WTC11 (cell line): Measurements from ENCODE around the gene CYP3A5. TPM values are rescaled to one million over a fixed set of nuclear protein-coding genes. Genes with fewer than 3 reads are reported as not detected.

Experiments
- ATAC-seq: fragments of 200-7000 bp; cut with Tn5 transposase; 2 replicates; pipeline ENCODE4 v1.10.0; 2021; ENCODE audit warnings: mild to moderate bottlenecking, moderate library complexity
- CTCF ChIA-PET: fragments of 300-600 bp; sonication (Branson Sonifier 250); formaldehyde crosslinking; loops from one replicate; lab custom pipeline; 2021; ENCODE audit warnings: antibody characterized with exemption; lab: Charles Lee
- POLR2A ChIA-PET: fragments of 350-600 bp; sonication (Branson Sonifier 250); formaldehyde crosslinking; loops from one replicate; lab custom pipeline; 2021; ENCODE audit warnings: antibody characterized with exemption; lab: Charles Lee
- DNase-seq: peaks from one replicate; pipeline ENCODE4 v3.0.0; 2021; ENCODE audit warnings: low spot score
- H3K27ac Mint-ChIP-seq: 2 replicates; pipeline ENCODE4 v1.8.0; 2021; ENCODE audit warnings: mixed read lengths
- H3K27me3 Mint-ChIP-seq: 2 replicates; pipeline ENCODE4 v1.8.0; 2021; ENCODE audit warnings: low read depth, mild to moderate bottlenecking, moderate library complexity, mixed read lengths
- H3K36me3 Mint-ChIP-seq: 2 replicates; pipeline ENCODE4 v1.8.0; 2021; ENCODE audit warnings: mixed read lengths
- H3K4me1 Mint-ChIP-seq: 2 replicates; pipeline ENCODE4 v1.8.0; 2022; ENCODE audit warnings: mixed read lengths
- H3K4me3 Mint-ChIP-seq: 2 replicates; pipeline ENCODE4 v1.8.0; 2021; ENCODE audit warnings: mild to moderate bottlenecking, moderate library complexity, mixed read lengths
- H3K9me3 Mint-ChIP-seq: 2 replicates; pipeline ENCODE4 v1.8.0; 2021; ENCODE audit warnings: mixed read lengths
- AR ChIP-seq: fragments of 250-450 bp; sonication (Bioruptor Pico); IDR thresholded peaks from 2 replicates; pipeline ENCODE4 v1.9.0; 2021; ENCODE audit warnings: mild to moderate bottlenecking
- ELF4 ChIP-seq: sonication (generic); formaldehyde crosslinking; IDR thresholded peaks from 2 replicates; pipeline ENCODE4 v1.8.1; 2022; ENCODE audit warnings: low read depth, mild to moderate bottlenecking, moderate library complexity, missing genetic modification reagents
- EMX1 ChIP-seq: fragments of 250-450 bp; sonication (Bioruptor Pico); IDR thresholded peaks from 2 replicates; pipeline ENCODE4 v1.8.0; 2021; ENCODE audit warnings: mild to moderate bottlenecking
- HMGXB4 ChIP-seq: sonication (generic); formaldehyde crosslinking; IDR thresholded peaks from 2 replicates; pipeline ENCODE4 v1.8.1; 2023; ENCODE audit warnings: mild to moderate bottlenecking, moderate library complexity, missing genetic modification reagents
- JAZF1 ChIP-seq: fragments of 250-450 bp; sonication (Bioruptor Pico); IDR thresholded peaks from 2 replicates; pipeline ENCODE4 v1.9.0; 2021; ENCODE audit warnings: moderate library complexity, mild to moderate bottlenecking, inconsistent platforms
- JUN ChIP-seq: sonication (generic); formaldehyde crosslinking; IDR thresholded peaks from 2 replicates; pipeline ENCODE4 v1.8.0; 2023; ENCODE audit warnings: mild to moderate bottlenecking, missing genetic modification reagents
- KAT7 ChIP-seq: sonication (generic); formaldehyde crosslinking; IDR thresholded peaks from 2 replicates; pipeline ENCODE4 v1.8.1; 2023; ENCODE audit warnings: missing genetic modification reagents, mild to moderate bottlenecking, borderline replicate concordance
- MYBL2 ChIP-seq: sonication (generic); formaldehyde crosslinking; IDR thresholded peaks from 2 replicates; pipeline ENCODE4 v1.8.1; 2023; ENCODE audit warnings: mild to moderate bottlenecking, moderate library complexity, missing genetic modification reagents
- NR1H2 ChIP-seq: sonication (generic); formaldehyde crosslinking; IDR thresholded peaks from 2 replicates; pipeline ENCODE4 v1.9.0; 2021; ENCODE audit warnings: mild to moderate bottlenecking, moderate library complexity, missing genetic modification reagents
- RELA ChIP-seq: sonication (generic); formaldehyde crosslinking; IDR thresholded peaks from 2 replicates; pipeline ENCODE4 v1.8.1; 2022; ENCODE audit warnings: missing genetic modification reagents, mild to moderate bottlenecking, borderline replicate concordance
- SMAD4 ChIP-seq: sonication (generic); formaldehyde crosslinking; IDR thresholded peaks from 2 replicates; pipeline ENCODE4 v1.8.0; 2022; ENCODE audit warnings: mild to moderate bottlenecking, missing genetic modification reagents
- SOX15 ChIP-seq: fragments of 250-450 bp; sonication (Bioruptor Pico); IDR thresholded peaks from 2 replicates; pipeline ENCODE4 v1.9.0; 2021; ENCODE audit warnings: mild to moderate bottlenecking
- SP1 ChIP-seq: sonication (generic); formaldehyde crosslinking; conservative IDR thresholded peaks from 2 replicates; pipeline ENCODE4 v1.8.1; 2022; ENCODE audit warnings: missing genetic modification reagents
- TEAD4 ChIP-seq: sonication (generic); formaldehyde crosslinking; IDR thresholded peaks from 2 replicates; pipeline ENCODE4 v1.8.0; 2022; ENCODE audit warnings: mild to moderate bottlenecking, missing genetic modification reagents
- ZBTB43 ChIP-seq: sonication (generic); formaldehyde crosslinking; IDR thresholded peaks from 2 replicates; pipeline ENCODE4 v1.8.1; 2023; ENCODE audit warnings: mild to moderate bottlenecking, missing genetic modification reagents
- ZNF416 ChIP-seq: fragments of 250-450 bp; sonication (Bioruptor Pico); IDR thresholded peaks from 2 replicates; pipeline ENCODE4 v1.9.0; 2021; ENCODE audit warnings: mild to moderate bottlenecking, inconsistent platforms
- ZNF423 ChIP-seq: fragments of 250-450 bp; sonication (Bioruptor Pico); IDR thresholded peaks from 2 replicates; pipeline ENCODE4 v2.1.2; 2022; ENCODE audit warnings: mild to moderate bottlenecking, moderate library complexity
- total RNA-seq: library from RNA; stranded (reverse); gene quantifications from 3 replicates; pipeline ENCODE4 v1.2.3, GENCODE V29; 2021
- TF ChIP-seq, protein P1 (sequence below): sonication (generic); formaldehyde crosslinking; IDR thresholded peaks from 2 replicates; pipeline ENCODE4 v1.8.1; 2023; ENCODE audit warnings: mild to moderate bottlenecking, missing genetic modification reagents, moderate library complexity
- TF ChIP-seq, protein P2 (sequence below): sonication (generic); formaldehyde crosslinking; IDR thresholded peaks from 2 replicates; pipeline ENCODE4 v1.8.1; 2022; ENCODE audit warnings: mild to moderate bottlenecking, moderate library complexity, missing genetic modification reagents
- TF ChIP-seq, protein P3 (sequence below): fragments of 250-450 bp; sonication (Bioruptor Pico); IDR thresholded peaks from 2 replicates; pipeline ENCODE4 v1.8.0; 2021; ENCODE audit warnings: mild to moderate bottlenecking

The CYP3A5 gene
- total RNA-seq, 1 experiment from 2014 or later = 0.39 TPM

- CTCF ChIA-PET = no interaction called here
- no peak overlapping the region for H3K27ac Mint-ChIP-seq
- H3K4me3 Mint-ChIP-seq = no peak overlapping the region
- H3K36me3 Mint-ChIP-seq = peaks cover 83% of the 10 kb centered on the region
- no peaks in the 10 kb centered on the region for H3K9me3 Mint-ChIP-seq
- ATAC-seq (no peak), DNase-seq (no peak)
- no peak for TF ChIP-seq SP1 (CRISPR knock-in tag)
- TF ChIP-seq MYBL2 (CRISPR knock-in tag) = no peak
- no peak for TF ChIP-seq ZNF416 (CRISPR knock-in tag)
- no peaks in the 10 kb centered on the region for H3K27me3 Mint-ChIP-seq
- POLR2A ChIA-PET = no interaction called here
- peaks cover 17% of the 10 kb centered on the region for H3K4me1 Mint-ChIP-seq
These were observed 54.5 kb downstream of the CYP3A5 start for GRCh38 chr7:99625321-99625720.

DNA sequence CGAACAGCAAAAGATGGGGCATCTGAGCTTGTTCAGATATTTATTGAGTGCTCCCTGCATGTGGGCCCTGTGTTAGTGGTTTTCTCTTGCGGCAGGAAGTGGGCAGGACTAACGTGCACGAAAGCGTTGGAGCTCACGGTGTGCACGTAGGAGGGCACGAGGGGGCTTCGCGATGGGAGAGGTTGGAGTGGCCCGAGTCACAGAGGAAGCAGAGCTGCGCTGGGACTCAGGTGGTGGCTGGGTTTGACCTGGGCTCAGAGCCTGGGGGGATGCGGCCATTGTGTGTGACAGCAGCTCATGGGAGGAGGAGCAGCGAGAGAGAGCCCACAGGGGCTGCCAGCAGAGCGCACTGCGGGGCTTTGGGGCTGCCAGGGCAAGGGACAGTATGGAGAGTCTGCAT lies 55.3 kb downstream of the CYP3A5 start:
- ChIA-PET CTCF (no interaction called here), POLR2A (interaction anchor here (0.6 kb wide), 1 partner anchor 9 kb away, joined by 3 read pairs; no protein-coding TSS in a partner anchor)
- no peak for DNase-seq
- no peak for TF ChIP-seq SOX15 (CRISPR knock-in tag)
- TF ChIP-seq, protein P1, sequence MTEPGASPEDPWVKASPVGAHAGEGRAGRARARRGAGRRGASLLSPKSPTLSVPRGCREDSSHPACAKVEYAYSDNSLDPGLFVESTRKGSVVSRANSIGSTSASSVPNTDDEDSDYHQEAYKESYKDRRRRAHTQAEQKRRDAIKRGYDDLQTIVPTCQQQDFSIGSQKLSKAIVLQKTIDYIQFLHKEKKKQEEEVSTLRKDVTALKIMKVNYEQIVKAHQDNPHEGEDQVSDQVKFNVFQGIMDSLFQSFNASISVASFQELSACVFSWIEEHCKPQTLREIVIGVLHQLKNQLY = no peak
- TF ChIP-seq SP1 (CRISPR knock-in tag) = no peak
- no peak for TF ChIP-seq HMGXB4 (CRISPR knock-in tag)
- no peak for TF ChIP-seq TEAD4 (CRISPR knock-in tag)
- no peak for TF ChIP-seq AR
- no peak for TF ChIP-seq JUN
- no peak for TF ChIP-seq JAZF1 (CRISPR knock-in tag)
- TF ChIP-seq ELF4 (CRISPR knock-in tag) = no peak
- no peak for TF ChIP-seq KAT7 (CRISPR knock-in tag)
- TF ChIP-seq, protein P2, sequence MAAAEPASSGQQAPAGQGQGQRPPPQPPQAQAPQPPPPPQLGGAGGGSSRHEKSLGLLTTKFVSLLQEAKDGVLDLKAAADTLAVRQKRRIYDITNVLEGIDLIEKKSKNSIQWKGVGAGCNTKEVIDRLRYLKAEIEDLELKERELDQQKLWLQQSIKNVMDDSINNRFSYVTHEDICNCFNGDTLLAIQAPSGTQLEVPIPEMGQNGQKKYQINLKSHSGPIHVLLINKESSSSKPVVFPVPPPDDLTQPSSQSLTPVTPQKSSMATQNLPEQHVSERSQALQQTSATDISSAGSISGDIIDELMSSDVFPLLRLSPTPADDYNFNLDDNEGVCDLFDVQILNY (CRISPR knock-in tag) = no peak
- TF ChIP-seq ZBTB43 (CRISPR knock-in tag) = no peak
- TF ChIP-seq RELA (CRISPR knock-in tag) = no peak
- no peak for TF ChIP-seq NR1H2 (CRISPR knock-in tag)
- TF ChIP-seq, protein P3, sequence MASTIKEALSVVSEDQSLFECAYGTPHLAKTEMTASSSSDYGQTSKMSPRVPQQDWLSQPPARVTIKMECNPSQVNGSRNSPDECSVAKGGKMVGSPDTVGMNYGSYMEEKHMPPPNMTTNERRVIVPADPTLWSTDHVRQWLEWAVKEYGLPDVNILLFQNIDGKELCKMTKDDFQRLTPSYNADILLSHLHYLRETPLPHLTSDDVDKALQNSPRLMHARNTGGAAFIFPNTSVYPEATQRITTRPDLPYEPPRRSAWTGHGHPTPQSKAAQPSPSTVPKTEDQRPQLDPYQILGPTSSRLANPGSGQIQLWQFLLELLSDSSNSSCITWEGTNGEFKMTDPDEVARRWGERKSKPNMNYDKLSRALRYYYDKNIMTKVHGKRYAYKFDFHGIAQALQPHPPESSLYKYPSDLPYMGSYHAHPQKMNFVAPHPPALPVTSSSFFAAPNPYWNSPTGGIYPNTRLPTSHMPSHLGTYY (CRISPR knock-in tag) = no peak
- no peak for TF ChIP-seq EMX1 (CRISPR knock-in tag)
- TF ChIP-seq ZNF423 = no peak
- TF ChIP-seq SMAD4 (CRISPR knock-in tag) = no peak
- no peak for TF ChIP-seq MYBL2 (CRISPR knock-in tag)
- ATAC-seq = no peak
- Mint-ChIP-seq H3K4me3 (no peak overlapping the region), H3K27me3 (no peaks in the 10 kb centered on the region), H3K9me3 (no peaks in the 10 kb centered on the region), H3K4me1 (peaks cover 14% of the 10 kb centered on the region), H3K27ac (no peak overlapping the region), H3K36me3 (peaks cover 83% of the 10 kb centered on the region)
